Muscle layer of duodenum (tissue), 2 donors: ENCODE data around the gene TMEM175.

Experiments
- H3K27ac ChIP-seq: one replicate; pipeline ENCODE4 v1.7.0; 2013; ENCODE audit warnings: mild to moderate bottlenecking, low read length
- H3K27me3 ChIP-seq: one replicate; pipeline ENCODE4 v1.7.0; 2013; ENCODE audit warnings: low read depth, mild to moderate bottlenecking, control low read depth, low read length
- H3K36me3 ChIP-seq, 2 donors: one replicate each; pipeline ENCODE4 v1.7.0; 2013; ENCODE audit warnings: low read length in 2 of 2, control low read depth in 1 of 2, mild to moderate bottlenecking in 1 of 2; ENCODE audit not compliant: insufficient read depth in 2 of 2, control insufficient read depth in 1 of 2
- H3K4me1 ChIP-seq, 2 donors: one replicate each; pipeline ENCODE4 v1.7.0; 2013; ENCODE audit warnings: low read length in 2 of 2, mild to moderate bottlenecking in 2 of 2, control low read depth in 1 of 2, moderate library complexity in 1 of 2; ENCODE audit not compliant: insufficient read depth in 2 of 2, control insufficient read depth in 1 of 2
- H3K4me3 ChIP-seq, 2 donors: one replicate each; pipeline ENCODE4 v1.7.0; 2013; ENCODE audit warnings: low read length in 2 of 2, low read depth in 1 of 2, mild to moderate bottlenecking in 1 of 2
- H3K9me3 ChIP-seq, 2 donors: one replicate each; pipeline ENCODE4 v1.7.0; 2013; ENCODE audit warnings: low read length in 2 of 2, control low read depth in 1 of 2, mild to moderate bottlenecking in 1 of 2; ENCODE audit not compliant: control insufficient read depth in 1 of 2
- donor health status: healthy.

The TMEM175 gene

GRCh38 chr4:1000686-1001260 is 68.5 kb downstream of the TMEM175 start:
- H3K36me3 ChIP-seq: no peaks in the 10 kb centered on the region
- H3K27me3 ChIP-seq: peaks cover 55% of the 10 kb centered on the region
- H3K4me1 ChIP-seq: peaks cover 0 to 30% of the 10 kb centered on the region in 2 donors

GRCh38 chr4:1001561-1002130 is 69.4 kb downstream of the TMEM175 start:
- Histone ChIP-seq H3K9me3 (no peaks in the 10 kb centered on the region), H3K36me3 (no peaks in the 10 kb centered on the region), H3K27me3 (peaks cover 51% of the 10 kb centered on the region)

More at GRCh38 chr4:1000686-1001260, 68.5 kb downstream of the TMEM175 start:
- no peak overlapping the region for H3K27ac ChIP-seq
- H3K9me3 ChIP-seq: no peaks in the 10 kb centered on the region
- H3K4me3 ChIP-seq: no peak overlapping the region

GRCh38 chr4:1002131-1002630 is 69.9 kb downstream of the TMEM175 start:
- Histone ChIP-seq H3K4me1 (peaks cover 0 to 30% of the 10 kb centered on the region in 2 donors), H3K36me3 (no peaks in the 10 kb centered on the region), H3K4me3 (peak overlapping the region in 1 of 2 donors; percentile 24), H3K27me3 (peaks cover 47% of the 10 kb centered on the region), H3K27ac (no peak overlapping the region), H3K9me3 (no peaks in the 10 kb centered on the region)

More at GRCh38 chr4:1001561-1002130, 69.4 kb downstream of the TMEM175 start:
- no peak overlapping the region for H3K4me3 ChIP-seq
- no peak overlapping the region for H3K27ac ChIP-seq
- H3K4me1 ChIP-seq: peaks cover 0 to 30% of the 10 kb centered on the region in 2 donors

- peaks cover 0 to 26% of the 10 kb centered on the region in 2 donors for H3K4me1 ChIP-seq
- peak overlapping the region in 1 of 2 donors; percentile 24 for H3K4me3 ChIP-seq
- H3K27ac ChIP-seq: no peak overlapping the region
- peaks cover 46% of the 10 kb centered on the region for H3K27me3 ChIP-seq
- no peaks in the 10 kb centered on the region for H3K9me3 ChIP-seq
- no peaks in the 10 kb centered on the region for H3K36me3 ChIP-seq
Observed at GRCh38 chr4:1002631-1003251, 70.5 kb downstream of the TMEM175 start.

- Histone ChIP-seq H3K4me1 (peaks cover 0 to 20% of the 10 kb centered on the region in 2 donors), H3K27ac (no peak overlapping the region), H3K4me3 (no peak overlapping the region), H3K9me3 (no peaks in the 10 kb centered on the region), H3K36me3 (no peaks in the 10 kb centered on the region), H3K27me3 (peaks cover 39% of the 10 kb centered on the region)
Observed at GRCh38 chr4:1003271-1004070, 71.2 kb downstream of the TMEM175 start.

- Histone ChIP-seq H3K9me3 (no peaks in the 10 kb centered on the region), H3K27ac (no peak overlapping the region), H3K27me3 (peaks cover 38% of the 10 kb centered on the region), H3K4me3 (no peak overlapping the region), H3K4me1 (peaks cover 0 to 24% of the 10 kb centered on the region in 2 donors), H3K36me3 (no peaks in the 10 kb centered on the region)
Observed at GRCh38 chr4:1004071-1004418, 71.8 kb downstream of the TMEM175 start.

GRCh38 chr4:1004557-1005485 is 72.6 kb downstream of the TMEM175 start:
- Histone ChIP-seq H3K27ac (no peak overlapping the region), H3K4me3 (no peak overlapping the region), H3K4me1 (peaks cover 0 to 27% of the 10 kb centered on the region in 2 donors), H3K36me3 (no peaks in the 10 kb centered on the region), H3K27me3 (peaks cover 38% of the 10 kb centered on the region), H3K9me3 (no peaks in the 10 kb centered on the region)

- no peaks in the 10 kb centered on the region for H3K36me3 ChIP-seq
- H3K4me1 ChIP-seq: peaks cover 0 to 40% of the 10 kb centered on the region in 2 donors
- no peaks in the 10 kb centered on the region for H3K9me3 ChIP-seq
- H3K4me3 ChIP-seq: no peak overlapping the region
- H3K27ac ChIP-seq: no peak overlapping the region
- peaks cover 20% of the 10 kb centered on the region for H3K27me3 ChIP-seq
Observed at GRCh38 chr4:1006856-1007255, 74.6 kb downstream of the TMEM175 start.
